DND-41 (cell line): ENCODE results near the gene CEBPB.

Source experiments
- CTCF ChIP-seq: IDR thresholded peaks from 2 replicates; pipeline ENCODE4 v1.5.1; 2012; ENCODE audit warnings: borderline replicate concordance, low read length, moderate library complexity, mild to moderate bottlenecking; ENCODE audit not compliant: poor library complexity, severe bottlenecking; ENCODE audit errors: extremely low read depth
- EZH2 ChIP-seq: IDR thresholded peaks from 3 replicates; pipeline ENCODE4 v1.6.1; 2012; ENCODE audit warnings: borderline replicate concordance, low read depth, mild to moderate bottlenecking, moderate library complexity, low read length, inconsistent platforms; ENCODE audit not compliant: severe bottlenecking

GRCh38 chr20:50197463-50198179 is 7.0 kb downstream of the CEBPB start:
- TF ChIP-seq CTCF: no peak
- no peak for TF ChIP-seq EZH2
